H9 (cell line): ENCODE measurements around the gene MOSMO. TPM values are rescaled to one million over a fixed set of nuclear protein-coding genes. Genes with fewer than 3 reads are reported as not detected.
"Not testable (repeated sequence)": the region's sequence is repeated elsewhere in the genome, so short reads cannot be mapped to it uniquely, and the experiment has no call there.

Experiments
- DNase-seq: peaks from one replicate; pipeline ENCODE4 v3.0.0-alpha.2; 2017
- H2AFZ ChIP-seq: one replicate; pipeline ENCODE4 v1.6.1; 2013; ENCODE audit warnings: mild to moderate bottlenecking, low read length, control low read depth, moderate library complexity
- H2AK5ac ChIP-seq: 2 replicates; pipeline ENCODE4 v1.6.1; 2013; ENCODE audit warnings: low read length, control low read depth, mixed read lengths; ENCODE audit not compliant: insufficient read length
- H2BK120ac ChIP-seq: one replicate; pipeline ENCODE4 v1.6.1; 2013; ENCODE audit warnings: low read depth, mild to moderate bottlenecking, low read length, control low read depth, inconsistent platforms; ENCODE audit not compliant: poor library complexity, severe bottlenecking
- H2BK12ac ChIP-seq: 2 replicates; pipeline ENCODE4 v1.6.1; 2013; ENCODE audit warnings: low read length, control low read depth, mixed read lengths, low read depth; ENCODE audit not compliant: insufficient read length
- H2BK15ac ChIP-seq: 2 replicates; pipeline ENCODE4 v1.6.1; 2013; ENCODE audit warnings: low read depth, low read length, control low read depth
- H2BK20ac ChIP-seq: one replicate; pipeline ENCODE4 v1.6.1; 2013; ENCODE audit warnings: low read depth, mild to moderate bottlenecking, low read length, control low read depth, inconsistent platforms; ENCODE audit not compliant: poor library complexity, severe bottlenecking
- H2BK5ac ChIP-seq: 2 replicates; pipeline ENCODE4 v1.6.1; 2013; ENCODE audit warnings: low read length, control low read depth, mixed read lengths; ENCODE audit not compliant: insufficient read length
- H3K14ac ChIP-seq: 2 replicates; pipeline ENCODE4 v1.6.1; 2013; ENCODE audit warnings: low read length, control low read depth; ENCODE audit not compliant: insufficient read depth
- H3K18ac ChIP-seq: 2 replicates; pipeline ENCODE4 v1.6.1; 2013; ENCODE audit warnings: low read depth, mild to moderate bottlenecking, mixed read lengths, low read length, control low read depth; ENCODE audit not compliant: insufficient read length
- H3K23ac ChIP-seq: 2 replicates; pipeline ENCODE4 v1.6.1; 2013; ENCODE audit warnings: low read length, control low read depth, mixed read lengths, low read depth; ENCODE audit not compliant: insufficient read length
- H3K23me2 ChIP-seq: 2 replicates; pipeline ENCODE4 v1.6.1; 2013; ENCODE audit warnings: low read depth, mild to moderate bottlenecking, mixed read lengths, low read length, control low read depth; ENCODE audit not compliant: insufficient read length, poor library complexity, severe bottlenecking
- H3K27ac ChIP-seq: 2 replicates; pipeline ENCODE4 v1.5.1; 2013; ENCODE audit warnings: low read length, control low read depth, mixed read lengths, low read depth; ENCODE audit not compliant: insufficient read length
- H3K27me3 ChIP-seq: 2 replicates; pipeline ENCODE4 v1.6.1; 2013; ENCODE audit warnings: low read length, control low read depth, inconsistent platforms; ENCODE audit not compliant: insufficient read depth
- H3K4ac ChIP-seq: 2 replicates; pipeline ENCODE4 v1.6.1; 2013; ENCODE audit warnings: low read depth, mild to moderate bottlenecking, control low read depth, inconsistent platforms, low read length, moderate library complexity
- H3K4me1 ChIP-seq: 2 replicates; pipeline ENCODE4 v1.6.1; 2013; ENCODE audit warnings: low read length, control low read depth, inconsistent platforms; ENCODE audit not compliant: insufficient read depth
- H3K4me2 ChIP-seq: 2 replicates; pipeline ENCODE4 v1.6.1; 2013; ENCODE audit warnings: low read length, control low read depth, mixed read lengths; ENCODE audit not compliant: insufficient read length, insufficient read depth
- H3K56ac ChIP-seq: 2 replicates; pipeline ENCODE4 v1.6.1; 2013; ENCODE audit warnings: low read depth, mild to moderate bottlenecking, mixed read lengths, low read length, control low read depth; ENCODE audit not compliant: insufficient read length
- H3K79me1 ChIP-seq: 2 replicates; pipeline ENCODE4 v1.6.1; 2013; ENCODE audit warnings: low read depth, mild to moderate bottlenecking, moderate library complexity, low read length, control low read depth, inconsistent platforms; ENCODE audit not compliant: insufficient read depth, poor library complexity, severe bottlenecking
- H3K79me2 ChIP-seq: 2 replicates; pipeline ENCODE4 v1.6.1; 2013; ENCODE audit warnings: low read length, control low read depth, inconsistent platforms; ENCODE audit not compliant: insufficient read depth
- H3K9ac ChIP-seq: 2 replicates; pipeline ENCODE4 v1.6.1; 2013; ENCODE audit warnings: low read length, control low read depth, mixed read lengths; ENCODE audit not compliant: insufficient read length; ENCODE audit errors: extremely low read depth
- H3K9me3 ChIP-seq: one replicate; pipeline ENCODE4 v1.6.1; 2013; ENCODE audit warnings: low read depth, low read length, inconsistent platforms; ENCODE audit not compliant: control insufficient read depth
- H3T11ph ChIP-seq: one replicate; pipeline ENCODE4 v1.6.1; 2013; ENCODE audit warnings: mild to moderate bottlenecking, low read length, control low read depth, inconsistent platforms
- H4K20me1 ChIP-seq: one replicate; pipeline ENCODE4 v1.6.1; 2013; ENCODE audit not compliant: control insufficient read depth, insufficient read length, insufficient read depth
- H4K5ac ChIP-seq: 2 replicates; pipeline ENCODE4 v1.6.1; 2013; ENCODE audit warnings: low read depth, mild to moderate bottlenecking, mixed read lengths, low read length, control low read depth; ENCODE audit not compliant: insufficient read length
- H4K8ac ChIP-seq: replicated peaks from 2 replicates; pipeline ENCODE4 v1.6.1; 2013; ENCODE audit warnings: low read length, control low read depth, mixed read lengths, low read depth; ENCODE audit not compliant: insufficient read length
- H4K91ac ChIP-seq: 2 replicates; pipeline ENCODE4 v1.6.1; 2013; ENCODE audit warnings: low read depth, mild to moderate bottlenecking, moderate library complexity, mixed read lengths, low read length, control low read depth; ENCODE audit not compliant: insufficient read length
- H3K27ac Mint-ChIP-seq, 3 experiments: 2 replicates in 2 of 3; 3 replicates in 1 of 3; pipeline ENCODE4 v1.8.0; 2020 to 2021; ENCODE audit warnings: mixed read lengths in 3 of 3, mild to moderate bottlenecking in 1 of 3, moderate library complexity in 1 of 3
- H3K27me3 Mint-ChIP-seq: 2 replicates; pipeline ENCODE4 v1.8.0; 2021; ENCODE audit warnings: low read depth, mild to moderate bottlenecking, moderate library complexity, mixed read lengths
- H3K36me3 Mint-ChIP-seq, 3 experiments: 2 replicates in 2 of 3; 3 replicates in 1 of 3; pipeline ENCODE4 v1.8.0; 2020 to 2021; ENCODE audit warnings: low read depth in 3 of 3, mixed read lengths in 3 of 3; ENCODE audit not compliant: insufficient read depth in 1 of 3
- H3K4me1 Mint-ChIP-seq, 2 experiments: 2 replicates each; pipeline ENCODE4 v1.8.0; 2020; ENCODE audit warnings: mixed read lengths in 2 of 2
- H3K4me3 Mint-ChIP-seq, 2 experiments: 2 replicates in 1 of 2; 3 replicates in 1 of 2; pipeline ENCODE4 v1.8.0; 2020 to 2021; ENCODE audit warnings: mild to moderate bottlenecking in 2 of 2, mixed read lengths in 2 of 2, moderate library complexity in 1 of 2
- H3K9me3 Mint-ChIP-seq, 2 experiments: 2 replicates in 1 of 2; 3 replicates in 1 of 2; pipeline ENCODE4 v1.8.0; 2020; ENCODE audit warnings: mild to moderate bottlenecking in 2 of 2, mixed read lengths in 2 of 2, moderate library complexity in 1 of 2
- CTCF ChIP-seq: fragments of 200-600 bp; sonication (generic); conservative IDR thresholded peaks from 3 replicates; pipeline ENCODE4 v1.8.0; 2021; ENCODE audit warnings: antibody characterized with exemption, mild to moderate bottlenecking
- WGBS: extraction: QIAGEN DNeasy Blood & Tissue Kit; methylation state at CpG from one replicate; pipeline ENCODE4 v1.1.7; 2013; ENCODE audit warnings: missing lambda C conversion rate, low lambda C conversion rate, mixed read lengths; ENCODE audit not compliant: insufficient read length; ENCODE audit errors: extremely low coverage; 5-methylcytosine and 5-hydroxymethylcytosine counted together
- total RNA-seq: library from RNA; stranded (reverse); gene quantifications from 2 replicates; pipeline ENCODE4 v1.2.1, GENCODE V29; 2021

The MOSMO gene
- total RNA-seq, 1 experiment from 2014 or later: 13.5 TPM

DNA sequence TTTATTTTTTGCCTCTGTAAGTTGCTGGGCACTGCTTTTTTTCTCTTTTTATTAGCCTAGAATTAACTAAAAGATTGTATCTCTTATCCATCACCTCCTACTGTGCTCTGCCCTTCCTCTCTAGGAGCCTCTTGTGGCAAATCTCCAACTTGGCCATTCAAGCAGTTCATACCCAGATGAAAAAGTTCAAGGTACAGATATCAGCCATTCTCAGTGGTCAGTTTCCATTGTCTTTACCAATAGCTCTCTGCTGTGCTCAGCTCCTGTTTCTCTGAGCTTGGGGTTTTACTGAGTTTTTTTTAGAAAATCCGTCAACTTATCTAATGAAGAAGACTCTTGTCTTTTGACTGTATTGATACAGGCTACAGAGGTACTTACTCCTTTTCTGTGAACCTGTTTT lies 15.6 kb downstream of the MOSMO start:
- no CpG with 5 or more reads among the region's 1 CpG for WGBS
- H3K9me3 ChIP-seq: no peaks in the 10 kb centered on the region
- no peak overlapping the region for H3K4me3 Mint-ChIP-seq
- H3T11ph ChIP-seq: no peak overlapping the region
- H3K9me3 Mint-ChIP-seq: no peaks in the 10 kb centered on the region
- no peaks in the 10 kb centered on the region for H3K27me3 ChIP-seq
- no peaks in the 10 kb centered on the region for H3K36me3 Mint-ChIP-seq
- H3K79me2 ChIP-seq: 0 out of 2 replicates have a peak, but pooled peaks cover 1% of the 10 kb centered on the region
- H3K4me2 ChIP-seq: no peak overlapping the region
- H3K27me3 Mint-ChIP-seq: no peaks in the 10 kb centered on the region
- no peak overlapping the region for H2BK5ac ChIP-seq
- no peak overlapping the region for H2AK5ac ChIP-seq
- H3K79me1 ChIP-seq: no peaks in the 10 kb centered on the region
- no peak overlapping the region for H3K18ac ChIP-seq
- H3K23ac ChIP-seq: no peak overlapping the region
- no peak overlapping the region for H2BK20ac ChIP-seq
- H4K8ac ChIP-seq: no peak overlapping the region
- H3K4ac ChIP-seq: no peak overlapping the region
- H2BK120ac ChIP-seq: no peak overlapping the region
- H3K56ac ChIP-seq: no peak overlapping the region
- no peak for TF ChIP-seq CTCF
- no peak overlapping the region for H2AFZ ChIP-seq
- no peak overlapping the region for H3K14ac ChIP-seq
- H2BK12ac ChIP-seq: no peak overlapping the region
- no peak overlapping the region for H3K9ac ChIP-seq
- H3K4me1 ChIP-seq: no peaks in the 10 kb centered on the region
- H4K5ac ChIP-seq: no peak overlapping the region
- no peaks in the 10 kb centered on the region for H3K23me2 ChIP-seq
- no peak overlapping the region for H3K27ac ChIP-seq
- no peak overlapping the region for H3K27ac Mint-ChIP-seq
- no peaks in the 10 kb centered on the region for H4K20me1 ChIP-seq
- H3K4me1 Mint-ChIP-seq: peaks cover 4 to 6% of the 10 kb centered on the region in 2 experiments; a peak in 2 of 4 replicates
- H2BK15ac ChIP-seq: no peak overlapping the region
- DNase-seq: no peak
- H4K91ac ChIP-seq: no peak overlapping the region

DNA sequence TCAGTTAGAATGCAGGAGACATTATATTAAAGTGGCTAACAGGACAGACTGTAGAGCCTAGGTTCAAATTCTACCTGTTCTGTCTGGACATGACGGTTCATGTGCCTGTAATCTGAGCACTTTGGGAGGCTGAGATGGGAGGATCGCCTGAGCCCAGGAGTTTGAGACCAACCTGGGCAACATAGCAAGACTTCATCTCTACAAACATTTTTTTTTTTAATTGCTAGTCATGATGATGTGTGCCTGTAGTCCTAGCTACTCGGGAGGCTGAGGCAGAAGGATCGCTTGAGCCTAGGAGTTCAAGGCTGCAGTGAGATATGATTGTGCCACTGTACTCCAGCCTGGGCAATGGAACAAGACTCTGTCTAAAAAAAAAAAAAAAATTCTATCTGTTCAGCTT lies 16.9 kb downstream of the MOSMO start:
- H2BK15ac ChIP-seq, H3K4me1 Mint-ChIP-seq, H2AFZ ChIP-seq, H2BK12ac ChIP-seq, H4K20me1 ChIP-seq, H4K8ac ChIP-seq, H2BK5ac ChIP-seq, DNase-seq, H3T11ph ChIP-seq, H3K56ac ChIP-seq, H3K27ac Mint-ChIP-seq, H3K9me3 ChIP-seq, H3K79me2 ChIP-seq, H3K36me3 Mint-ChIP-seq, H3K27me3 ChIP-seq, H4K91ac ChIP-seq, H2BK20ac ChIP-seq, H3K4ac ChIP-seq, H3K27ac ChIP-seq, H3K4me2 ChIP-seq, H3K14ac ChIP-seq, H2BK120ac ChIP-seq, H3K4me1 ChIP-seq, H3K9ac ChIP-seq, H2AK5ac ChIP-seq, H3K4me3 Mint-ChIP-seq, H3K9me3 Mint-ChIP-seq, H3K23ac ChIP-seq, H4K5ac ChIP-seq, H3K23me2 ChIP-seq, H3K79me1 ChIP-seq, H3K18ac ChIP-seq, H3K27me3 Mint-ChIP-seq: not testable (repeated sequence)
- WGBS: no CpG with 5 or more reads among the region's 4 CpGs
